NT2/D1 (cell line): Measurements from ENCODE around the gene AFDN.

Source experiments
- YY1 ChIP-seq: IDR thresholded peaks from 2 replicates; pipeline ENCODE4 v1.6.1; 2011; ENCODE audit not compliant: insufficient read length, insufficient read depth
- ZNF274 ChIP-seq: IDR thresholded peaks from 2 replicates; pipeline ENCODE4 v1.6.1; 2011; ENCODE audit warnings: mild to moderate bottlenecking, low read depth, low read length

DNA sequence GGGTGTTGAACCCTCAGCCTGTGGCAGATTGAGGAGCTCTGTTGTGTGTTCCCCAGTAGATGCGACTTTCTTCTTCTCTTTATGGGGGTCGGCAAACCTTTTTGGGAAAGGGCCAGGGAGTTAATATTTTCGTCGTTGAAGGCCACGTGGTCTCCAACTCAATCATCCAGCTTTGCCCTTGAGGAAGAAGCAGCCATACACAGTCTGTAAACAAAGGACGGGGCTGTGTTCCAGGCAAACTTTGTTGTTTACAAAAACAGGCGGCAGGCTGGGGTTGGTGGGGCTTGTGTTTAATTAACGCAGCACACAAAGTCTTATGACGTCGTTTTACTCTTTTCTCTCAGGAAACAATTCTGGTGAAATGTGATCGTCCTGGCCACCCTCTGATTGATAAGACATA is 190.9 kb downstream of the AFDN start:
- no peak for TF ChIP-seq YY1
- no peak for TF ChIP-seq ZNF274
